ENCODE measurements around the gene LACC1. TPM values are rescaled to one million over a fixed set of nuclear protein-coding genes. Genes with fewer than 3 reads are reported as not detected.

LACC1 gene
- total and polyA plus RNA-seq, 7 donors: 3.3 to 21.7 (median 9.1) TPM

GRCh38 chr13:43939086-43939485, 59.4 kb downstream of the LACC1 start:
- Histone ChIP-seq H3K27ac (peak overlapping the region in 2 of 4 donors; percentile 15 to 28), H3K9me3 (no peaks in the 10 kb centered on the region), H3K36me3 (no peaks in the 10 kb centered on the region), H3K4me3 (no peak overlapping the region), H3K27me3 (no peaks in the 10 kb centered on the region), H3K4me1 (peaks cover 0 to 30% (median 17%) of the 10 kb centered on the region in 4 donors)
- intact Hi-C loops (cut with DNase I): no loop called here
- DNase-seq: no peak
- TF ChIP-seq CTCF (IDR thresholded peaks at IDR 0.05) (no peak), POLR2AphosphoS5 (IDR thresholded peaks at IDR 0.05) (no peak), POLR2A (IDR thresholded peaks at IDR 0.05) (no peak), EP300 (IDR thresholded peaks at IDR 0.05) (no peak)
- WGBS, 2 donors: 73 to 90% methylated on average over 1 of the region's 1 CpG

GRCh38 chr13:43942286-43942685, 62.6 kb downstream of the LACC1 start:
- Histone ChIP-seq H3K9me3 (no peaks in the 10 kb centered on the region), H3K27me3 (no peaks in the 10 kb centered on the region), H3K27ac (no peak overlapping the region), H3K4me1 (peaks cover 0 to 21% (median 16%) of the 10 kb centered on the region in 4 donors), H3K4me3 (no peak overlapping the region), H3K36me3 (no peaks in the 10 kb centered on the region)
- DNase-seq: no peak
- intact Hi-C loops (cut with DNase I): no loop called here
- no peak for TF ChIP-seq POLR2AphosphoS5 (IDR thresholded peaks at IDR 0.05)
- TF ChIP-seq POLR2A (IDR thresholded peaks at IDR 0.05): no peak
- no peak for TF ChIP-seq CTCF (IDR thresholded peaks at IDR 0.05)
- no peak for TF ChIP-seq EP300 (IDR thresholded peaks at IDR 0.05)
- WGBS, 2 donors: 94 to 95% methylated on average over 1 of the region's 1 CpG

Other genes starting within 250 kb of the LACC1 start
- 10 to 100 TPM; 11.1 to 20.2 (median 15.0) TPM for gene ENOX1, start 92.9 kb upstream of the LACC1 start, total RNA-seq
- gene ENOX1, start 92.9 kb upstream of the LACC1 start, polyA plus RNA-seq: 1 to 10 TPM in 2 of 3 donors, under 1 TPM in 1; 0.23 to 1.5 (median 1.2) TPM
- gene CCDC122, start 164 bp upstream of the LACC1 start, total RNA-seq: 1 to 10 TPM; 1.2 to 3.9 (median 3.1) TPM
- gene CCDC122, start 164 bp upstream of the LACC1 start, polyA plus RNA-seq: 1 to 10 TPM; 3.7 to 7.4 (median 7.2) TPM

All from sigmoid colon (tissue), 7 donors.